Esophagus (tissue), 2 donors: Measurements from ENCODE around the gene TESK2. TPM values are rescaled to one million over a fixed set of nuclear protein-coding genes. Genes with fewer than 3 reads are reported as not detected.
"Not testable (repeated sequence)": the region's sequence is repeated elsewhere in the genome, so short reads cannot be mapped to it uniquely, and the experiment has no call there.

ENCODE experiments used
- H3K27ac ChIP-seq, 2 donors: one replicate each; pipeline ENCODE4 v1.5.1; 2013; ENCODE audit warnings: low read depth in 2 of 2, mild to moderate bottlenecking in 2 of 2, inconsistent platforms in 1 of 2, low read length in 1 of 2, moderate library complexity in 1 of 2
- H3K27me3 ChIP-seq, 2 donors: one replicate each; pipeline ENCODE4 v1.6.1; 2013; ENCODE audit warnings: low read length in 2 of 2, control low read depth in 1 of 2, mild to moderate bottlenecking in 1 of 2; ENCODE audit not compliant: insufficient read depth in 2 of 2, control insufficient read depth in 1 of 2
- H3K36me3 ChIP-seq, 2 donors: one replicate each; pipeline ENCODE4 v1.6.1; 2013; ENCODE audit warnings: low read length in 1 of 2; ENCODE audit not compliant: control insufficient read depth in 2 of 2, insufficient read depth in 2 of 2
- H3K4me1 ChIP-seq, 2 donors: one replicate each; pipeline ENCODE4 v1.6.1; 2013; ENCODE audit warnings: low read length in 1 of 2; ENCODE audit not compliant: control insufficient read depth in 2 of 2, insufficient read depth in 2 of 2
- H3K4me3 ChIP-seq, 2 donors: one replicate each; pipeline ENCODE4 v1.5.1; 2013; ENCODE audit warnings: low read length in 2 of 2, mild to moderate bottlenecking in 2 of 2, low read depth in 1 of 2, moderate library complexity in 1 of 2
- H3K9me3 ChIP-seq, 2 donors: one replicate each; pipeline ENCODE4 v1.6.1; 2013; ENCODE audit warnings: mild to moderate bottlenecking in 2 of 2, low read depth in 1 of 2, low read length in 1 of 2, moderate library complexity in 1 of 2; ENCODE audit not compliant: control insufficient read depth in 2 of 2, insufficient read depth in 1 of 2
- WGBS, 2 donors: extraction: QIAGEN DNeasy Blood & Tissue Kit; methylation state at CpG; one replicate each; pipeline ENCODE4 v1.1.7; 2013; 5-methylcytosine and 5-hydroxymethylcytosine counted together
- polyA plus RNA-seq, 2 donors: library from polyadenylated mRNA; stranded (reverse); fragments of 200-250 nt; gene quantifications; one replicate each; pipeline ENCODE4 v1.2.3, GENCODE V29; 2013
- donor health status: healthy with polysubstance abuse.
- donor health status: Bipolar disorder and iron deficiency.

TESK2 gene
- polyA plus RNA-seq, 2 donors: 4.0 to 4.3 TPM

- H3K36me3 ChIP-seq: no peaks in the 10 kb centered on the region
- no peaks in the 10 kb centered on the region for H3K27me3 ChIP-seq
- H3K4me3 ChIP-seq: no peak overlapping the region
- WGBS, 2 donors: 52 to 54% methylated on average over 4 of the region's 4 CpGs
- no peak overlapping the region for H3K27ac ChIP-seq
- no peaks in the 10 kb centered on the region for H3K4me1 ChIP-seq
- H3K9me3 ChIP-seq: no peaks in the 10 kb centered on the region
Measured at GRCh38 chr1:45478121-45478814, 12.7 kb downstream of the TESK2 start.

GRCh38 chr1:45477646-45478045 is 13.3 kb downstream of the TESK2 start:
- Histone ChIP-seq H3K27me3 (no peaks in the 10 kb centered on the region), H3K27ac (no peak overlapping the region), H3K4me1 (no peaks in the 10 kb centered on the region), H3K9me3 (no peaks in the 10 kb centered on the region), H3K4me3 (no peak overlapping the region), H3K36me3 (no peaks in the 10 kb centered on the region)
- WGBS, 2 donors: 93 to 96% methylated on average over 3 of the region's 3 CpGs

- not testable (repeated sequence) for H3K4me1 ChIP-seq, H3K36me3 ChIP-seq, H3K27me3 ChIP-seq, H3K4me3 ChIP-seq, H3K9me3 ChIP-seq, H3K27ac ChIP-seq
- WGBS, 2 donors: 95 to 98% methylated on average over 6 of the region's 6 CpGs
Measured at GRCh38 chr1:45474194-45474593, 16.8 kb downstream of the TESK2 start.

GRCh38 chr1:45473302-45473701 is 17.7 kb downstream of the TESK2 start:
- no peaks in the 10 kb centered on the region for H3K4me1 ChIP-seq
- H3K4me3 ChIP-seq: no peak overlapping the region
- H3K27me3 ChIP-seq: no peaks in the 10 kb centered on the region
- no peak overlapping the region for H3K27ac ChIP-seq
- no peaks in the 10 kb centered on the region for H3K36me3 ChIP-seq
- 94 to 95% methylated on average over 2 of the region's 2 CpGs for whole genome bisulfite sequencing, 2 donors
- H3K9me3 ChIP-seq: no peaks in the 10 kb centered on the region

- Histone ChIP-seq H3K36me3 (no peaks in the 10 kb centered on the region), H3K4me1 (no peaks in the 10 kb centered on the region), H3K27me3 (no peaks in the 10 kb centered on the region), H3K27ac (no peak overlapping the region), H3K4me3 (no peak overlapping the region), H3K9me3 (no peaks in the 10 kb centered on the region)
- 42 to 44% methylated on average over 2 of the region's 2 CpGs for WGBS, 2 donors
Measured at GRCh38 chr1:45470306-45470798, 20.6 kb downstream of the TESK2 start.

- H3K36me3 ChIP-seq, H3K4me1 ChIP-seq, H3K4me3 ChIP-seq, H3K27me3 ChIP-seq, H3K9me3 ChIP-seq, H3K27ac ChIP-seq: not testable (repeated sequence)
- 81 to 90% methylated on average over 9 of the region's 9 CpGs for WGBS, 2 donors
Measured at GRCh38 chr1:45467353-45467752, 23.6 kb downstream of the TESK2 start.

GRCh38 chr1:45465277-45465676 is 25.7 kb downstream of the TESK2 start:
- H3K4me1 ChIP-seq: no peaks in the 10 kb centered on the region
- no peak overlapping the region for H3K4me3 ChIP-seq
- H3K9me3 ChIP-seq: no peaks in the 10 kb centered on the region
- no peaks in the 10 kb centered on the region for H3K36me3 ChIP-seq
- H3K27ac ChIP-seq: no peak overlapping the region
- no peaks in the 10 kb centered on the region for H3K27me3 ChIP-seq

GRCh38 chr1:45458894-45459293 is 32.1 kb downstream of the TESK2 start:
- Histone ChIP-seq H3K36me3 (no peaks in the 10 kb centered on the region), H3K27ac (no peak overlapping the region), H3K9me3 (no peaks in the 10 kb centered on the region), H3K4me3 (no peak overlapping the region), H3K27me3 (no peaks in the 10 kb centered on the region), H3K4me1 (no peaks in the 10 kb centered on the region)
- 90 to 92% methylated on average over 2 of the region's 2 CpGs for WGBS, 2 donors

GRCh38 chr1:45456531-45456930 is 34.4 kb downstream of the TESK2 start:
- Histone ChIP-seq H3K36me3 (peaks cover 0 to 2% of the 10 kb centered on the region in 2 donors), H3K4me3 (no peak overlapping the region), H3K27me3 (no peaks in the 10 kb centered on the region), H3K4me1 (no peaks in the 10 kb centered on the region), H3K9me3 (no peaks in the 10 kb centered on the region), H3K27ac (no peak overlapping the region)

- Histone ChIP-seq H3K4me3 (no peak overlapping the region), H3K27me3 (no peaks in the 10 kb centered on the region), H3K36me3 (peaks cover 0 to 2% of the 10 kb centered on the region in 2 donors), H3K27ac (no peak overlapping the region), H3K9me3 (no peaks in the 10 kb centered on the region), H3K4me1 (no peaks in the 10 kb centered on the region)
- WGBS, 2 donors: 89 to 96% methylated on average over 4 of the region's 4 CpGs
Measured at GRCh38 chr1:45455162-45455561, 35.8 kb downstream of the TESK2 start.
